Cardiac fibroblast (primary cell): ENCODE data around the gene IL2RA.

Experiments
- DNase-seq, 2 donors: peaks; one replicate each; pipeline versions ENCODE4 v3.0.0 to v3.0.0-alpha.2; 2010; ENCODE audit warnings: low read depth in 2 of 2
- H3K4me3 ChIP-seq, 2 donors: replicated peaks in 1 of 2; 1 replicate in 1 of 2; 2 replicates in 1 of 2; pipeline ENCODE4 v1.5.1; 2011; ENCODE audit warnings: low read depth in 2 of 2, low read length in 2 of 2, mild to moderate bottlenecking in 2 of 2, moderate library complexity in 1 of 2
- CTCF ChIP-seq: IDR thresholded peaks from one replicate; pipeline ENCODE4 v1.5.1; 2011; ENCODE audit warnings: low read depth, mild to moderate bottlenecking, low read length, inconsistent platforms

The IL2RA gene

DNA sequence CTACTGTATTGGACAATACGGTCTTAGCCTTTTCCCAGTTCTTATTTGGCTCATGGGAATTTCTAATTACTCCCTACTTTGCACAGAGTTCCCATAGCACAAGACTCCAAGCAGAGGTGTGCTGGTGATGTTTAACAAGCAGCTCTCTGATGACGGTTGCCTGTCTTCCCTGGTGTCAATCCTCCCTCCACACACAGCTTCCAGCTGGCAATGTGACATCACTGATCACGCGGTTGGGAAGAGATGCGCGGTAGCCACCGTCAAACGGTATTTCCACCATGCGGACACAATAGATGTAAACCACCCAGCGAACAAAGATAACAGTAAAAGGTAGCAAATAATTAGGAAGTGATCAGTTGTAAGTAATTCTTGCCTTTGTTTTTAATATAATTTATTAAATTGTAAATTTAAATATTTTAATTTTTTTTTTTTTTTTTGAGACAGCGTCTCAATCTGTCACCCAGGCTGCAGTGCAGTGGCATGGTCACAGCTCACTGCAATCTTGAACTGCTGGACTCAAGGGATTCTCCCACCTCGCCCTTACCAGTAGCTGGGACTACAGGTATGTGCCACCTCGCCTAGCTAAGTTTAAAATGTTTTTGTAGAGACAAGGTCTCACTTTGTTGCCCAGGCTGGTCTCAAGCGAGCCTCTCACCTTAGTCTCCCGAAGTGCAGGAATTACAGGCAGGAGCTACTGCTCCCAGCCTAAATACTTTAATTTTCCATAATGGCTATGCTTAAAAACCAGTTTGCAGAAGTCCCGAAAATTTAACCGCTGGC lies 48.6 kb downstream of the IL2RA start:
- DNase-seq, result no peak

GRCh38 chr10:6012121-6012905 lies 49.9 kb downstream of the IL2RA start:
- no peak for DNase-seq
- no peak for TF ChIP-seq CTCF
- H3K4me3 ChIP-seq, result no peak overlapping the region

More for the DNA sequence above, 48.6 kb downstream of the IL2RA start:
- no peak for TF ChIP-seq CTCF
- no peak overlapping the region for H3K4me3 ChIP-seq

GRCh38 chr10:6011558-6011957 lies 50.6 kb downstream of the IL2RA start:
- H3K4me3 ChIP-seq, result no peak overlapping the region
- no peak for TF ChIP-seq CTCF
- DNase-seq, result no peak

DNA sequence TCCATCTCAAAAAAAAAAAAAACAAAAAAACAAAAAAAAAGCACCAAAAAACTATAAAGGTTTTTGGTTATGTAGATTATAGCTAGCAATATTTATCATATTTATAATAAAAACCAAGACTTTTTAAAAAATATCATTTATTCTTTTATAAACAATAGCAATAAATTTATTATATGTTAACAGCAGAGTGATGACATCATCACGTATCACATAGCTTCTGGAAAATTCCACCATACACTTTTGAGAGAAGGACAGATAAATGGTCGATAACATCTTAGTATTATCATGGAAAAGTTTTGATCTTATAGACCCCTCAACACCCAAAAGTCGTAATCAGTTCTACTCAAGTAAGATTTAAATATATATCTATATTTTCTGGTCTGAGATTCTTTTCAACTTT lies 51.6 kb downstream of the IL2RA start:
- TF ChIP-seq CTCF, result no peak
- no peak for DNase-seq
- no peak overlapping the region for H3K4me3 ChIP-seq

- DNase-seq, result peak; percentile 12 to 46
- TF ChIP-seq CTCF, result no peak
- no peak overlapping the region for H3K4me3 ChIP-seq
Measured at GRCh38 chr10:6009961-6010360, 52.2 kb downstream of the IL2RA start.

GRCh38 chr10:6009150-6009549 lies 53.0 kb downstream of the IL2RA start:
- H3K4me3 ChIP-seq, result peak overlapping the region in 1 of 2 donors; percentile 38
- TF ChIP-seq CTCF, result no peak
- DNase-seq, result peak; percentile 87 to 93
